Uterus (tissue), 4 donors: ENCODE measurements around the gene SLC25A15. TPM values are rescaled to one million over a fixed set of nuclear protein-coding genes. Genes with fewer than 3 reads are reported as not detected.

Experiments
- DNase-seq, 2 donors: peaks; one replicate each; pipeline ENCODE4 v3.0.0-alpha.2; 2019 to 2020
- H3K27ac ChIP-seq, 2 donors: fragments of 200-600 bp; sonication (generic); 1 replicate in 1 of 2; 2 replicates in 1 of 2; pipeline ENCODE4 v1.5.1; 2016 to 2018
- H3K27me3 ChIP-seq, 2 donors: fragments of 200-600 bp; sonication (generic); one replicate each; pipeline ENCODE4 v1.5.1; 2018 to 2019; ENCODE audit warnings: control low read depth in 1 of 2
- H3K36me3 ChIP-seq, 2 donors: fragments of 200-600 bp; sonication (generic); one replicate each; pipeline ENCODE4 v1.5.1; 2019; ENCODE audit warnings: control low read depth in 1 of 2
- H3K4me1 ChIP-seq, 2 donors: fragments of 200-600 bp; sonication (generic); one replicate each; pipeline ENCODE4 v1.5.1; 2018 to 2019; ENCODE audit warnings: control low read depth in 1 of 2
- H3K4me3 ChIP-seq, 2 donors: fragments of 200-600 bp; sonication (generic); 1 replicate in 1 of 2; 2 replicates in 1 of 2; pipeline ENCODE4 v1.5.1; 2018 to 2019; ENCODE audit warnings: mild to moderate bottlenecking in 1 of 2
- H3K9me3 ChIP-seq, 2 donors: fragments of 200-600 bp; sonication (generic); one replicate each; pipeline ENCODE4 v1.5.1; 2019; ENCODE audit warnings: control low read depth in 1 of 2
- POLR2A ChIP-seq, 2 donors: fragments of 450-650 bp; IDR thresholded peaks; one replicate each; pipeline ENCODE4 v1.6.1; 2016; ENCODE audit warnings: antibody characterized with exemption in 2 of 2, mild to moderate bottlenecking in 1 of 2, moderate library complexity in 1 of 2
- intact Hi-C: fragments of 100-400 bp; cut with DNase I; formaldehyde crosslinking; loops from one replicate; pipeline ENCODE4 v1.15.1; 2023; ENCODE audit warnings: low total_unique reads
- total RNA-seq, 4 donors: library from RNA; depleted of rRNA in 3 of 4; stranded (reverse); fragments of >200 nt in 3 of 4; gene quantifications; one replicate each; pipeline versions ENCODE4 v1.1.0 to v1.2.4, GENCODE V29; 2014 to 2023
- TF ChIP-seq, protein P1 (sequence below), 4 experiments: fragments of 200-600 bp in 2 of 4; fragments of 450-650 bp in 2 of 4; sonication (generic) in 2 of 4; IDR thresholded peaks; one replicate each; pipeline ENCODE4 v1.5.1; 2016 to 2019; ENCODE audit warnings: antibody characterized with exemption in 4 of 4, mild to moderate bottlenecking in 2 of 4, moderate library complexity in 1 of 4
- donor health status: DM: yes; HTN: yes; CAD: no.

The SLC25A15 gene
- total RNA-seq, 4 donors from 2014 or later, result 1.5 to 25.4 (median 5.0) TPM; not detected in 1

DNA sequence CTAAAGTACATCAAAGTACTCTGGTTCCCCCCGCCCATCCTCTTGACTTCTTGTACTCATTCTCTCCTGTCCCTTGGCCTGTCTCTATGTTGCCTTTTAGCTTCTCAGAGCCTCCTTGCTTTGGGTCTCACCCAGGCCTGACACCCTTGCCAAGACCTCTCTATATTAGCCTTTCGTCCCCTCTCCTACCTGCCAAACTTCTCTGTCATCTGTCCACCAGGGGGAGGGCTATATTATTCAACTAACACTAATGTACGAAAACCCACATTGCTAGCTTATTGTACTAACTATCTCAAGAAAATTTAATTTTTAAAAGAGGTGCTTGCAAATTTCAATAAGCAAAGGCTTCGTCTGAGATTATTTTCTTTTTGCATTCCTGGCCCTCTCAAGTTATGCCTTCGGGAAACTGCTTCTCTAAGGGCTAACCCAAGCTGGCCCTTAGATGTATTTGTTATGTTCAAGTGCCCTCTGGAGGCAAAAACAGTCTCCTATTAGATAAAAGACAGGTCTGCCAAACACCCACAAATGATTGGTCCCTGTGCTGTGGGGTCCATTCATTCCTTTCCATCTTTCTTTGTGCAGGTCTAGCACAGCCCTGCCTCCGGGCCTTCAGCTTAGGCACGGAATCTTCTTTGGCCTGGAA is 12.1 kb upstream of the SLC25A15 start:
- Histone ChIP-seq H3K4me1 (no peaks in the 10 kb centered on the region), H3K27me3 (no peaks in the 10 kb centered on the region), H3K9me3 (no peaks in the 10 kb centered on the region), H3K4me3 (no peak overlapping the region), H3K27ac (peak overlapping the region in 1 of 2 donors; percentile 2), H3K36me3 (no peaks in the 10 kb centered on the region)
- DNase-seq, result peak in 1 of 2 donors; percentile 41
- intact Hi-C loops, result no loop called here
- no peak for TF ChIP-seq POLR2A (IDR thresholded peaks at IDR 0.05)
- TF ChIP-seq, protein P1, sequence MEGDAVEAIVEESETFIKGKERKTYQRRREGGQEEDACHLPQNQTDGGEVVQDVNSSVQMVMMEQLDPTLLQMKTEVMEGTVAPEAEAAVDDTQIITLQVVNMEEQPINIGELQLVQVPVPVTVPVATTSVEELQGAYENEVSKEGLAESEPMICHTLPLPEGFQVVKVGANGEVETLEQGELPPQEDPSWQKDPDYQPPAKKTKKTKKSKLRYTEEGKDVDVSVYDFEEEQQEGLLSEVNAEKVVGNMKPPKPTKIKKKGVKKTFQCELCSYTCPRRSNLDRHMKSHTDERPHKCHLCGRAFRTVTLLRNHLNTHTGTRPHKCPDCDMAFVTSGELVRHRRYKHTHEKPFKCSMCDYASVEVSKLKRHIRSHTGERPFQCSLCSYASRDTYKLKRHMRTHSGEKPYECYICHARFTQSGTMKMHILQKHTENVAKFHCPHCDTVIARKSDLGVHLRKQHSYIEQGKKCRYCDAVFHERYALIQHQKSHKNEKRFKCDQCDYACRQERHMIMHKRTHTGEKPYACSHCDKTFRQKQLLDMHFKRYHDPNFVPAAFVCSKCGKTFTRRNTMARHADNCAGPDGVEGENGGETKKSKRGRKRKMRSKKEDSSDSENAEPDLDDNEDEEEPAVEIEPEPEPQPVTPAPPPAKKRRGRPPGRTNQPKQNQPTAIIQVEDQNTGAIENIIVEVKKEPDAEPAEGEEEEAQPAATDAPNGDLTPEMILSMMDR (IDR thresholded peaks at IDR 0.05), result peak; percentile 51 to 71 (median 58)

- no peak for TF ChIP-seq POLR2A (IDR thresholded peaks at IDR 0.05)
- TF ChIP-seq, protein P1 (IDR thresholded peaks at IDR 0.05), result no peak
- no peaks in the 10 kb centered on the region for H3K4me1 ChIP-seq
- H3K36me3 ChIP-seq, result no peaks in the 10 kb centered on the region
- H3K27ac ChIP-seq, result peak overlapping the region in 1 of 2 donors; percentile 2
- no peak for DNase-seq
- no peaks in the 10 kb centered on the region for H3K9me3 ChIP-seq
- intact Hi-C loops, result no loop called here
- H3K4me3 ChIP-seq, result no peak overlapping the region
- H3K27me3 ChIP-seq, result no peaks in the 10 kb centered on the region
These were observed 11.6 kb upstream of the SLC25A15 start for GRCh38 chr13:40777809-40778175.

DNA sequence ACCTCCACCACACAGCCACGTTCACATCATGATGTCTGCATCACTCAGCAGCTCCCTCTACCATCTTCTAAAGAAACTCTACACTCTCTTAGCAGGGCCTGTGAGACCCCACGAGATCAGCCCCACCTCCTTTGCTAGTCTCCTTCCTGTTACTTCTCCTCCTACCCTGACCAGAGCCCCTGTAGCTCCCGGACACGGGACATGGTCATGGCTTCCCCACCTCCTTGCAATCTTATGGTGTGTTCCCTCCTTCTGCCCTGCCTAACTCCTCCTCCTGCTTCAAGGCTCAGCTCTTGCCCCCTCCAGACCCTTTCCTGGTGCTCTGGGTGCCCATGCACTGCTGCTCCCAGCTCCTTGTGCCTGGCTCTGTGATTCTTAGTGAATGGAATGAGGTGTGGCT is 10.4 kb upstream of the SLC25A15 start:
- Histone ChIP-seq H3K4me3 (no peak overlapping the region), H3K27me3 (no peaks in the 10 kb centered on the region), H3K36me3 (no peaks in the 10 kb centered on the region), H3K4me1 (no peaks in the 10 kb centered on the region), H3K9me3 (no peaks in the 10 kb centered on the region), H3K27ac (no peak overlapping the region)
- TF ChIP-seq POLR2A (IDR thresholded peaks at IDR 0.05), result no peak
- TF ChIP-seq, protein P1 (IDR thresholded peaks at IDR 0.05), result no peak
- no peak for DNase-seq
- intact Hi-C loops, result no loop called here

DNA sequence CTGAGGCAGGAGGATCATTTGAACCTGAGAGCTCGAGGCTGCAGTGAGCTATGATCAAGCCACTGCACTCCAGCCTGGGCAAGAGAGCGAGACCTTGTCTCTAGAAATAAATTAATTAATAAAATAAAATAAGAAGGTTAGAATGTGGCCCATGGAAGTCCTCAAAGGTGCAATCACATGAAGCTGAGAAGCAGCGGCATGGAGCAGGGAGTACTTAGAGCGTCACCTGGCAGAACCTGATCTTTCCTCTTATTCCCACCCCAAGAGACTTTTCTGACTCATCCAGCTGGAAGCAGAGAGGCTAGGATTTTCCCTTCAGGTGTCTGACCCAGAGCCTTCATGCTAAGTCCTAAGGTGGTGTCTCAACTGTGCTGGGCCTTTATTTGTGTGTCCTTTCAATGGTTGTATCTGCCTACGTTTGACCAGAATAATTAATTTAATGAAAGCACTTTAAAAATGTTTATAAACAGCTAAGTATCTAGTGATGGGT is 9.6 kb upstream of the SLC25A15 start:
- H3K27ac ChIP-seq, result no peak overlapping the region
- no peaks in the 10 kb centered on the region for H3K36me3 ChIP-seq
- H3K4me3 ChIP-seq, result no peak overlapping the region
- no peaks in the 10 kb centered on the region for H3K4me1 ChIP-seq
- no peaks in the 10 kb centered on the region for H3K9me3 ChIP-seq
- no peak for DNase-seq
- intact Hi-C loops, result no loop called here
- no peaks in the 10 kb centered on the region for H3K27me3 ChIP-seq
- no peak for TF ChIP-seq POLR2A (IDR thresholded peaks at IDR 0.05)
- TF ChIP-seq, protein P1 (IDR thresholded peaks at IDR 0.05), result no peak

GRCh38 chr13:40780822-40781401 is 8.5 kb upstream of the SLC25A15 start:
- H3K4me3 ChIP-seq, result no peak overlapping the region
- no peak for DNase-seq
- no peaks in the 10 kb centered on the region for H3K4me1 ChIP-seq
- TF ChIP-seq, protein P1 (IDR thresholded peaks at IDR 0.05), result no peak
- TF ChIP-seq POLR2A (IDR thresholded peaks at IDR 0.05), result no peak
- H3K36me3 ChIP-seq, result no peaks in the 10 kb centered on the region
- H3K27me3 ChIP-seq, result no peaks in the 10 kb centered on the region
- no peaks in the 10 kb centered on the region for H3K9me3 ChIP-seq
- H3K27ac ChIP-seq, result no peak overlapping the region
- intact Hi-C loops, result no loop called here
